Aorta (tissue), 5 donors: ENCODE measurements around the gene DRGX. TPM values are rescaled to one million over a fixed set of nuclear protein-coding genes. Genes with fewer than 3 reads are reported as not detected.

Source experiments
- ATAC-seq: fragments of 200-7000 bp; cut with Tn5 transposase; one replicate; pipeline ENCODE4 v1.9.1; 2022; ENCODE audit warnings: moderate library complexity; ENCODE audit not compliant: low FRiP score
- DNase-seq, 2 donors: peaks; one replicate each; pipeline ENCODE4 v3.0.0-alpha.2; 2020
- H3K27ac ChIP-seq, 2 donors: one replicate each; pipeline ENCODE4 v1.5.1; 2013; ENCODE audit warnings: low read length in 2 of 2, mild to moderate bottlenecking in 2 of 2, moderate library complexity in 2 of 2, control low read depth in 1 of 2, inconsistent platforms in 1 of 2, low read depth in 1 of 2
- H3K27me3 ChIP-seq, 2 donors: one replicate each; pipeline ENCODE4 v1.6.1; 2013; ENCODE audit warnings: control low read depth in 1 of 2, low read length in 1 of 2, mild to moderate bottlenecking in 1 of 2, moderate library complexity in 1 of 2; ENCODE audit not compliant: insufficient read depth in 2 of 2, control insufficient read depth in 1 of 2
- H3K36me3 ChIP-seq, 2 donors: one replicate each; pipeline ENCODE4 v1.6.1; 2013; ENCODE audit warnings: control low read depth in 1 of 2, low read length in 1 of 2, mild to moderate bottlenecking in 1 of 2; ENCODE audit not compliant: insufficient read depth in 2 of 2, control insufficient read depth in 1 of 2
- H3K4me1 ChIP-seq, 2 donors: one replicate each; pipeline ENCODE4 v1.6.1; 2013; ENCODE audit warnings: low read length in 2 of 2, control low read depth in 1 of 2, mild to moderate bottlenecking in 1 of 2, moderate library complexity in 1 of 2; ENCODE audit not compliant: insufficient read depth in 2 of 2, control insufficient read depth in 1 of 2
- H3K4me3 ChIP-seq, 2 donors: one replicate each; pipeline ENCODE4 v1.5.1; 2013; ENCODE audit warnings: low read length in 2 of 2, control low read depth in 1 of 2, mild to moderate bottlenecking in 1 of 2
- H3K9me3 ChIP-seq: one replicate; pipeline ENCODE4 v1.6.1; 2013; ENCODE audit warnings: mild to moderate bottlenecking, low read length; ENCODE audit not compliant: control insufficient read depth
- WGBS, 2 donors: extraction: QIAGEN DNeasy Blood & Tissue Kit; methylation state at CpG; one replicate each; pipeline ENCODE4 v1.1.7; 2013; 5-methylcytosine and 5-hydroxymethylcytosine counted together
- intact Hi-C, 2 donors: fragments of 100-400 bp; cut with DNase I; formaldehyde crosslinking; loops; one replicate each; pipeline versions ENCODE4 v1.14.2 to v1.15.0; 2022
- polyA plus RNA-seq, 2 donors: library from polyadenylated mRNA; stranded (reverse); fragments of 200-250 nt; gene quantifications; one replicate each; pipeline ENCODE4 v1.2.3, GENCODE V29; 2013
- total RNA-seq, 2 donors: library from RNA; stranded (reverse); fragmentation: NEBNext Ultra II Directional; extraction: Animal tissue kit (Norgen Biotek cat#: 25700); gene quantifications; one replicate each; pipeline ENCODE4 v1.2.1, GENCODE V29; 2021
- donor health status: healthy with polysubstance abuse.
- donor health status: Bipolar disorder and iron deficiency.
- donor health status: DM: no; HTN: no; CAD: no.
- donor health status: DM: no; HTN: no; CAD: no.
- donor health status: DM: yes; HTN: yes; CAD: no.

The DRGX gene
- total and polyA plus RNA-seq, 4 donors = not detected

DNA sequence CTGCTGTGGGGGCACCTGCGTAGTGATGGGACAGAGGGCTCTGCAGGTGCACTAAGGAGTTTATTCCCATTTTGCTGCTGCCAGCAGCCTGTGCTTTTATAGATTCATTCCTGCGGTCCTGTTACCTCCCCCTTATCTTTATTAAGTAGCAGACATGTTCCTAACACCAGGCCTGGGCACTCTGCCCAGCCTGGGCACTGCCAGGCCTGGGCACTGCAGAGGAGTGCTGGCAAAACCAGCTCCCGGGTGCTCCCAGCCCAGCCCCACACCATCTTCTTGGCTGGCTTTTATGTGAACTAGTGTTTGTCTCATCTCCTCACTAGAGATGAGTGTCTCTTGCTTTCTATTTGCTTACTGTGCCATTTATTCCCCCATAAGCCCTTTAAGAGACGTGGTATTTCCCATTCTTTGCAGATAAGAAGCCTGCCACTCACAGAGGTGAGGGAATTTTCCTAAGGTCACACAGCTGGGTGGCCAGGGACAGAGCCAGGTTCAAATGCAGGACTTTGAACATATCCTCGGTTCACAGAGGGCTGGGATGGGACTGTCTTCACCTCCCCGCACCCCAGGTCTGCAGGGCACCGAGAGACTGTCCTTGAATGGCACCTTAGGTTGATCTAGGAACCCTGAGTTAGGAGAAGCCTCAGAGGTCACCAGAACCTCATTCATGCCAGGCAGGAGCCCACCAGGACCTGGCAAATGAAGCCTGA, 14.6 kb upstream of the DRGX start:
- no peak for ATAC-seq
- 48% methylated on average over 7 of the region's 7 CpGs for whole genome bisulfite sequencing, 2 donors
- no peak for DNase-seq
- H3K4me1 ChIP-seq = no peaks in the 10 kb centered on the region
- H3K27ac ChIP-seq = no peak overlapping the region
- no peak overlapping the region for H3K4me3 ChIP-seq
- no peaks in the 10 kb centered on the region for H3K27me3 ChIP-seq
- intact Hi-C loops = no loop called here
- H3K9me3 ChIP-seq = no peaks in the 10 kb centered on the region
- no peaks in the 10 kb centered on the region for H3K36me3 ChIP-seq

DNA sequence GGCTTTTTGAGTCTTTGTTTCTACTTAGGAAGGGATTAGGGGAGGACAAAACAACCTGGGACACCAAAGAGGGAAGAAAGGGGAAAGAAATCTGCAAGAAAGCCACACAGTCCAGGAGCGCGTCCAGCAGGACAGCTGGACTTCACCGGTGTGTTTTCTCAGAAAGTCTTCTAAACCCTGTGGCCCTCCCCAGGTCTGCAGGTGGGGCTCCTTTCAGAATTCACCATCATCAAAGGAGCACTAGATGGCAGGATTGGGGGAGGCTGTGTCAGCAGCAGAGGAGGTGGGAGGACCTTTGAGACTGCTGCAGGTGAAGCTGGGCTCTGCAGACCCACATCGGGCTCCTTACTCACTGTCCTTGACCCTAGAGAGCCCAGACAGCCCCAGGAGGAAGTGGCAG, 13.9 kb upstream of the DRGX start:
- Histone ChIP-seq H3K27ac (no peak overlapping the region), H3K9me3 (no peaks in the 10 kb centered on the region), H3K27me3 (no peaks in the 10 kb centered on the region), H3K36me3 (no peaks in the 10 kb centered on the region), H3K4me3 (no peak overlapping the region), H3K4me1 (no peaks in the 10 kb centered on the region)
- WGBS, 2 donors = 84 to 89% methylated on average over 4 of the region's 4 CpGs
- no peak for ATAC-seq
- no peak for DNase-seq
- intact Hi-C loops = loop anchor here (10.0 kb wide), 2 partner anchors 105 to 195 kb away; no protein-coding TSS in a partner anchor

DNA sequence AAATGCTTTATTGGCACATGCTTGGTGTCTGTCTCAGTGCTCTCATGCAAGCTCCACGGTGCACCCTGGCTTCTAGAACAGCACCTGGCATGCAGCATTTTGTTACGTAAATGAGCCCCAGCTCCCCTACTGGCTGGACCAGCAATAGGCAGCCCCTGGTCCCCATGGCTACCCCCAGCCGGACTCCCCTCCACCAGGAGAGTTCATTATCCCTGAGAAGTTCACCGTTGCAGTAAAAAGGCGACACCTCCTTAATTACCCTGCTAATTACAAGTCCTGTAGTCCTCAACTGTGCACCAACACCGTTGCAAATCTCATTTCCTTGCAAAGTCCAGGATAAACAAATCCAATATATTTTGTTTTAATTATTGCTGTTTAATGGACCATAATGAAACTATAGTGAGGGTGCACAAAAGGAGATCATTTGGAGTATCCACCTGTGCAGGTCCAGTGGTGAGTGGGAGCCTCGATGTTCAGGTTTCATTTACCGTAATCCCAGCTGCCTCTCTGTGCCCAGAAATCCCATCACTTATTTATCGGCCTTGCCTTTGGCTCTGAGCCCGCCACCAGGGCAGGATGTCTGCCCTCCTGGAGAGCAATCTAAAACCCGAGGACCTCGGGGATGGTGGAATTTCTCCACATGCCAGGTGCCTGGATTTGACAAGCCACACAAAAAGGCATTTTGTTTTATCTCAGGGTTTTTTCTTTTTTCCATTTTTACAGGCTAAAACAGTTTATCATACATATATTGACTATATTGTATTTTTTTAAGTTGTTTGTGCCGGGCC, 12.8 kb upstream of the DRGX start:
- Histone ChIP-seq H3K27ac (no peak overlapping the region), H3K27me3 (no peaks in the 10 kb centered on the region), H3K36me3 (no peaks in the 10 kb centered on the region), H3K4me1 (no peaks in the 10 kb centered on the region), H3K4me3 (no peak overlapping the region), H3K9me3 (no peaks in the 10 kb centered on the region)
- no peak for DNase-seq
- 57 to 58% methylated on average over 13 of the region's 13 CpGs for WGBS, 2 donors
- no peak for ATAC-seq
- intact Hi-C loops = loop anchor here (10.0 kb wide), 2 partner anchors 106 to 196 kb away; no protein-coding TSS in a partner anchor

DNA sequence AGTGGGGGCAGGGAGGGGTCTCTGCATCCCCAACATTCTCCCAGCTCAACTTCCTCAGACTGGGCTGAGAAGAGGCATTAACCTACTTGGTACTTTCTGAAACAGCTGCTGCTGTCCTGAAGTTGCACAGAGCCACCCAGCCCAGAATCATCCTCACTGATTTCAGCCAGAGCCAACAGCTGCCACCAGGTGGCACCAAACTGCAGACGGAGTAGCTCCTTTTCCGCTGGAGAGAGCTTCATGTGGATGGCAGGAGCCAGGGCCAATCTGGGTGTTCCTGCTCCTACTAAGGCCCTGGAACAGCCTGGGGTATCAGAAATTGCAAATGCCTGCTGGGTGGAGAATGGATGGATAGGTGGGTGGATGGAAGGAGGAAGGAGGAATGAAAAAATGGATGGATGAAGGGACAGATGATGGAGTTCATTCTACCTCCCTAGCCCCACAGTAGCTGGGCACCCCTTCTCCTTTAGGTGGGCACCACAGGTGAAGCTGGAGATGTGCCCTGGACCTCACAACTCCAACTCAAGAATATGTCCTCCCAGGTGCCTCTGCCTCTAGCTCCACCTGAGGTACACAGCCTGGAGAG, 11.8 kb upstream of the DRGX start:
- WGBS, 2 donors = 0 to 1% methylated on average over 2 of the region's 2 CpGs

DNA sequence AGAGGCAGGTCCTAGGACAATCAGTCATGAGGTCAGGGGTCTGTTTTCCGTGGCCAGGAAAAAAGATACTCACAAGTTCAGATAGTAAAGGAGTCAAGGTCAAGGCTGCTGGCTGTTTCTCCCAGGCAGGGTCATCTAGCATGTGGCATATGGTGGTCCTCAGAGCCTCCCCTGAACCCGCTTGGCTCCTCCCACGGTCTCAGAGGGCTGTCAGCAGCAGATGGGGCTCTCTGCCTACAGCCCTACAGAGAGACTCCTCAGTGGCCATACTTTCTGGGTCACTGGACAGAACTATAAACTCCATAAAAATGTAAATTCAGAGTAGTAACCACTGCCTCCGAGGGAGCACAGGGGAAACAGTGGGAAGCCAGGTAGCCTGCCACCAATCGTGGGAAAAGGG, 11.3 kb upstream of the DRGX start:
- WGBS, 2 donors = 63 to 72% methylated on average over 5 of the region's 5 CpGs
- H3K9me3 ChIP-seq = no peaks in the 10 kb centered on the region
- H3K27ac ChIP-seq = no peak overlapping the region
- no peaks in the 10 kb centered on the region for H3K4me1 ChIP-seq
- intact Hi-C loops = loop anchor here (2.0 to 10.0 kb wide), 3 partner anchors 106 to 198 kb away; no protein-coding TSS in a partner anchor
- ATAC-seq = no peak
- no peak for DNase-seq
- H3K4me3 ChIP-seq = no peak overlapping the region
- no peaks in the 10 kb centered on the region for H3K27me3 ChIP-seq
- no peaks in the 10 kb centered on the region for H3K36me3 ChIP-seq

More for the DNA sequence above, 11.8 kb upstream of the DRGX start:
- Histone ChIP-seq H3K27me3 (no peaks in the 10 kb centered on the region), H3K4me1 (no peaks in the 10 kb centered on the region), H3K9me3 (no peaks in the 10 kb centered on the region), H3K4me3 (no peak overlapping the region), H3K36me3 (no peaks in the 10 kb centered on the region), H3K27ac (no peak overlapping the region)
- intact Hi-C loops = loop anchor here (2.0 to 10.0 kb wide), 3 partner anchors 105 to 197 kb away; no protein-coding TSS in a partner anchor
- DNase-seq = peak; percentile 84 to 90
- ATAC-seq = peak; percentile 64

DNA sequence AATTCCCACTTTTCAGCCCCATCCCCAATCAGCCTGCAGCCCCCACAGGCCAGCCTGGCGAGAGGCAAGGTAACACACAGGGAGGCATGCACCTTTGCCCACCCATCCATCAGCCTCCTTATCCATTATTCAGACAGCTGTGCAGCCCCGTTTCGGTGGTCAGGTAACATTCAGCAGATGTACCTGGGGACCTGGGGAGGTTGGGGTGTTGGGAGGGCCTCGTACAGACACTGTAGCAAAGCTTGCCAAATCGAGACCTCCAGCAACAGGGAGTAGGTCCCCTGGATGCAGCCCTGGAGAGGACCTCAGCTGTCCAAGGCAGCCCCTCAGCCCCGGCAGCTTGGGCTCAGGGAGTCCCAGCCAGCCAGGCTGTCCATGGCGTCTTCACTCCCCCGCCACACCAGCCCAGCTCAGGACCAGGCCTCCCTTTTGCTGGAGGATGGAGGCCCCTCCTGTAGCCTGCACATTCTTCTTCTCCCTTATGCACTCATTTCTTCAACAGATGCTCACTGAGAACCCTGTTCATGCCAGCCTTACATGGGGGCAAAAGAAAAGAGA, 8.5 kb upstream of the DRGX start:
- DNase-seq = no peak
- no peaks in the 10 kb centered on the region for H3K27me3 ChIP-seq

DNA sequence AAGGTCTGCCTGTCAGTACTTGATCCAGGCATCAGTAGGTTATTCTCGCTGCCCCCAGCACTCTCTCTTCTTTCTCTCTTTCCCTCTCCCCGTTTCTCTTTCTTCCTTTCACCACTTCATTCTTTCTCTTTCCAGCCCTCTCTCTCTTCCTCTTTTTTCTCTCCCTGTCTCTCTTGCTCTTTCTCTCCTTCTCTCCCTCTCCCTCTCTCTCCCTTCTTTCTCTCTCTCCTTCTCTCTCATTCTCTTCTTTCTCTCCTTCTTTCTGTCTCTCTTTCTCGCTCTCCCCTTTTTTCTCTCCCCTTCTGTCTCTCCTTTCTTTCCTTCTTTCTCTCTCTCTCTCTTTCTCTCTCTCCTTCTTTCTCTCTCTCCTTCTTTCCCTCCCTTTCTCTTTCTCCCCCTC, 7.5 kb upstream of the DRGX start:
- H3K27ac ChIP-seq = no peak overlapping the region
- intact Hi-C loops = loop anchor here (10.0 kb wide), 2 partner anchors 111 to 201 kb away; no protein-coding TSS in a partner anchor
- no peaks in the 10 kb centered on the region for H3K4me1 ChIP-seq
- H3K27me3 ChIP-seq = no peaks in the 10 kb centered on the region
- DNase-seq (no peak), ATAC-seq (no peak)
- H3K4me3 ChIP-seq = no peak overlapping the region
- no peaks in the 10 kb centered on the region for H3K36me3 ChIP-seq
- no peaks in the 10 kb centered on the region for H3K9me3 ChIP-seq
- WGBS, 2 donors = 52 to 54% methylated on average over 3 of the region's 3 CpGs

More for the DNA sequence above, 8.5 kb upstream of the DRGX start:
- no peak overlapping the region for H3K27ac ChIP-seq
- no peaks in the 10 kb centered on the region for H3K4me1 ChIP-seq
- WGBS, 2 donors = 69 to 78% methylated on average over 5 to 8 of the region's 8 CpGs
- H3K4me3 ChIP-seq = no peak overlapping the region
- H3K36me3 ChIP-seq = no peaks in the 10 kb centered on the region
- no peaks in the 10 kb centered on the region for H3K9me3 ChIP-seq
- intact Hi-C loops = loop anchor here (10.0 kb wide), 2 partner anchors 110 to 200 kb away; no protein-coding TSS in a partner anchor
- ATAC-seq = no peak

DNA sequence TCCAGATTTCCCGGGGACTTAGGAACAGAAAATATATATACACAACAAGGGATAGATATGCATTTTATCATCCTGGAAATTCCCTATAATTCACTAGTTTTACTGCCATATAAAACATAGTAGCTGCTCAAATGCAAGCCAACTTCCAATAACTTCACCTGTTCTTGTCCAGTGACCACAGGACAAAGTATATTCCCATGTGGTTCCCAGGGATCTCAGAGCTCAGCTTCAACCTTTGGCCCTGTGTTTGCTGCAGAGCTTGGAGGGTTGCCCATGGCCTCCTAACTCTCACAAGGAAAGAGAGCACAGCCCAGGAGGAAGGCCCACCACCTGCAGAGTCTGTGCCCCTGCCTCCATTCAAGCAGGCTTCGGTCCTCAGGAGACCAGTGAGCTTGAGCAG, 4.5 kb upstream of the DRGX start:
- Histone ChIP-seq H3K4me3 (no peak overlapping the region), H3K27me3 (no peaks in the 10 kb centered on the region), H3K36me3 (no peaks in the 10 kb centered on the region), H3K27ac (no peak overlapping the region), H3K9me3 (no peaks in the 10 kb centered on the region), H3K4me1 (no peaks in the 10 kb centered on the region)
- no peak for ATAC-seq
- intact Hi-C loops = loop anchor here (10.0 kb wide), 2 partner anchors 114 to 204 kb away; no protein-coding TSS in a partner anchor
- no peak for DNase-seq
- 70 to 82% methylated on average over 2 of the region's 2 CpGs for WGBS, 2 donors
